ENCODE data around the gene SRGAP1. TPM values are rescaled to one million over a fixed set of nuclear protein-coding genes. Genes with fewer than 3 reads are reported as not detected.

SRGAP1 gene
- total RNA-seq, 1 donor, result 25.8 TPM

DNA sequence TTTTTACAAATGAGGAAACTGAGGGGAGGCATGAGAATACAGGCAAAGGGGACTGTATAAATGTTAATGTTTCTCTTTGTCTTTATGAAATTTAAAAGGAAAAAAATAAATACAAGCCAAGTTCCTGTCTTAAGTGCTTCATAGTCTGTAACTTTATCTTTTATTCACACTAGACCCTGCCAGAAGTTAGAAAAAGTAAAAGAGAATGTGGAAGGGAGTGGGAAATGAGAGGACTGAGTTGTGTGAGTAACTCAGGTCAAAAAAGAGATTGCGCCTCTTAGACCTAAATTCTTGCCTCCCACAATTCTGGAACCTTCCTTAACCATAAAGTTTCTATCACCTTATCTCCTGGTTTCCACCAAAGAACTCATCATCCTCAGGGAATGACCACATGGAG is 236.5 kb downstream of the SRGAP1 start:
- no peak overlapping the region for H3K4me3 ChIP-seq (ENCODE audit: low read depth, low read length)
- DNase-seq (ENCODE audit: low read depth), result peak; percentile 63
- TF ChIP-seq, protein P1, sequence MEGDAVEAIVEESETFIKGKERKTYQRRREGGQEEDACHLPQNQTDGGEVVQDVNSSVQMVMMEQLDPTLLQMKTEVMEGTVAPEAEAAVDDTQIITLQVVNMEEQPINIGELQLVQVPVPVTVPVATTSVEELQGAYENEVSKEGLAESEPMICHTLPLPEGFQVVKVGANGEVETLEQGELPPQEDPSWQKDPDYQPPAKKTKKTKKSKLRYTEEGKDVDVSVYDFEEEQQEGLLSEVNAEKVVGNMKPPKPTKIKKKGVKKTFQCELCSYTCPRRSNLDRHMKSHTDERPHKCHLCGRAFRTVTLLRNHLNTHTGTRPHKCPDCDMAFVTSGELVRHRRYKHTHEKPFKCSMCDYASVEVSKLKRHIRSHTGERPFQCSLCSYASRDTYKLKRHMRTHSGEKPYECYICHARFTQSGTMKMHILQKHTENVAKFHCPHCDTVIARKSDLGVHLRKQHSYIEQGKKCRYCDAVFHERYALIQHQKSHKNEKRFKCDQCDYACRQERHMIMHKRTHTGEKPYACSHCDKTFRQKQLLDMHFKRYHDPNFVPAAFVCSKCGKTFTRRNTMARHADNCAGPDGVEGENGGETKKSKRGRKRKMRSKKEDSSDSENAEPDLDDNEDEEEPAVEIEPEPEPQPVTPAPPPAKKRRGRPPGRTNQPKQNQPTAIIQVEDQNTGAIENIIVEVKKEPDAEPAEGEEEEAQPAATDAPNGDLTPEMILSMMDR (IDR thresholded peaks at IDR 0.05; ENCODE audit: insufficient read depth, low read length), result no peak

GRCh38 chr12:64082116-64082515 is 237.6 kb downstream of the SRGAP1 start:
- no peak for DNase-seq (ENCODE audit: low read depth)
- H3K4me3 ChIP-seq (ENCODE audit: low read depth, low read length), result no peak overlapping the region
- TF ChIP-seq, protein P1 (IDR thresholded peaks at IDR 0.05; ENCODE audit: insufficient read depth, low read length), result no peak

- TF ChIP-seq, protein P1 (IDR thresholded peaks at IDR 0.05; ENCODE audit: insufficient read depth, low read length), result no peak
- no peak for DNase-seq (ENCODE audit: low read depth)
- peak overlapping the region; percentile 2 for H3K4me3 ChIP-seq (ENCODE audit: low read depth, low read length)
Observed at GRCh38 chr12:64082866-64083268, 238.4 kb downstream of the SRGAP1 start.

DNA sequence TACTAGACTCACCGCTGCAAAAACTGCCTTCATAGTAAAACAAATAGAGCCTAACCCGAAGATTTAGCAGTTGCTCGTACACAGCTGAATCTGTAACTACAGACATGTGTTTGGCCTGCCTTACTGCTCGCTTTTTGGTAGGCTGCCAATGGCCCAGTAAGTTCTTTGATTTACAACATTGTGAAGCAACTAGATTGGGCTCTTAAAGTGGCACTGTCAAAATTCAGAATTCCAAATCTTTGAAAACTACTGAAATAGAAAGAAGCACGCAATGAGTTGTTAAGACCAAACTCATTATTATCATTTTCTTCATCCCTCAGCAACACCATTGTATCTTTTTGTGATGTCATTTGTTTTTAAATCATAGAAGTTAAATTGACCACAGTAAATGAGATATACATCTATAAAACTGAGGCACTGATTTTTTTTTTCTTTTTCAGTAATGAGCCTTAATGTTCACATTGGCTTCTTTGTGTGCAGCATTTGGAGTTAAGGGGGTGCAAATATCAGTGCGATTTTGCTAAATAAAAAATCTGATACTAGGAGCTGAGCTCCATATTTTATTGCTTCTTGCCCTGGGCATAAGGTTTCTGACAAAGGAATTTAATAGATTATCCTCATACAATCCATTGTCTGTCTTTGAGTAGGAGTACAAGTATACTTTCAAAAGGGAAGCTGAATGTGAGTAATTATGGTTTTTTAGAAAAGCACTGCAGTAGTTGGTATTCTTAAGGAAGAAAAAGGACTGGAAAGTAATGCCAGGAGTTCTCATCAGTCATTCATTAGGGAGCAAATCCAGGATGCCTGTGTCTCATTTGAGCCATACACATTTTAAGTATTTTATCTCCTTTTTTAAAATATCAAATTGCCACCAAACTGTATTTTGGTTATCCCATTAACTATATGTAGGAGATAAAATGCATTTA is 239.0 kb downstream of the SRGAP1 start:
- DNase-seq (ENCODE audit: low read depth), result peak; percentile 98
- TF ChIP-seq, protein P1 (IDR thresholded peaks at IDR 0.05; ENCODE audit: insufficient read depth, low read length), result no peak
- H3K4me3 ChIP-seq (ENCODE audit: low read depth, low read length), result no peak overlapping the region

DNA sequence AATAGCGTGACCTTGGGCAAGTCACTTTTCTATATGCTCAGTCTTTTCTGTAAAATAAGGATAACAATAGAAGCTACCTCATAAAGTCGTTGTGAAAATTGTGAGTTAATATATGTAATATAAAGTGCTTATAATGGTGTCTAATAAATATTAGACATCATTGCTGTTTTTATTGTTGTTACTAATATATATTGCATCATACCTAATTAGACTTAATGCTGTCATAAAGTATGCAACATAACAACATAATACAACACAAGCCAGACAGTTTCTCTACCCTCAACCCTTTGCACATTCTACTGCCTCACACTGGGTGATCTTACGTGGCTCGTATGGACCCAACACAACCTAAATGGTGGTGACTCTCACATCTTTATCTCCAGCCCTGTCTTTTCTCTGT is 240.7 kb downstream of the SRGAP1 start:
- no peak for DNase-seq (ENCODE audit: low read depth)
- TF ChIP-seq, protein P1 (IDR thresholded peaks at IDR 0.05; ENCODE audit: insufficient read depth, low read length), result no peak
- no peak overlapping the region for H3K4me3 ChIP-seq (ENCODE audit: low read depth, low read length)

DNA sequence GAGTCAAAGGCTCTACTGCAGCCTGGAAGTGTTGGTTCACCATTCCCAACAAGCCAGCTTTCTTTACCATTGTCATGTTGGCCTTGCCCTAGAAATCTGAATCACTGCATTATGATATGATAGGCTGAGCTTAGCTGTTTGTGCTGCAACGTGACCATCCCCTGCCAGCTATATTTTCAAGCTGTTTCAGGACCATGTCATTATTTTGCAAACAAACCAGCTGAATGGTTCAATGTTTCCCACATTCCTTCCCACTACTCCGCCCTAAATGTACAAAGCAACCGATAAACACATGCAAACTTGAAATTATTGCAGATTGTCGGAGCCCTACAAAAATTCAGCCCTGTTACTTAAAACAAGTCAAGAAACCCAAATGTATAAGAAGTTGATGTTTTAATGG is 241.5 kb downstream of the SRGAP1 start:
- TF ChIP-seq, protein P1 (IDR thresholded peaks at IDR 0.05; ENCODE audit: insufficient read depth, low read length), result no peak
- H3K4me3 ChIP-seq (ENCODE audit: low read depth, low read length), result no peak overlapping the region
- DNase-seq (ENCODE audit: low read depth), result peak; percentile 57
